GM15510 (cell line): ENCODE results near the gene ZFP91.

ENCODE experiments used
- POLR2A ChIP-seq: IDR thresholded peaks from 3 replicates; pipeline ENCODE4 v1.6.1; 2011; ENCODE audit warnings: borderline replicate concordance; ENCODE audit not compliant: insufficient read length; ENCODE audit errors: extremely low read depth

The ZFP91 gene

GRCh38 chr11:58641803-58642581 lies 63.1 kb downstream of the ZFP91 start:
- no peak for TF ChIP-seq POLR2A

- no peak for TF ChIP-seq POLR2A
Measured at GRCh38 chr11:58645854-58646253, 67.0 kb downstream of the ZFP91 start.

GRCh38 chr11:58647141-58647699 lies 68.4 kb downstream of the ZFP91 start:
- TF ChIP-seq POLR2A, result no peak

- TF ChIP-seq POLR2A, result no peak
Measured at GRCh38 chr11:58647866-58648265, 69.0 kb downstream of the ZFP91 start.

GRCh38 chr11:58649623-58650022 lies 70.8 kb downstream of the ZFP91 start:
- no peak for TF ChIP-seq POLR2A

- TF ChIP-seq POLR2A, result no peak
Measured at GRCh38 chr11:58650496-58650895, 71.6 kb downstream of the ZFP91 start.

- TF ChIP-seq POLR2A, result no peak
Measured at GRCh38 chr11:58652726-58653280, 73.9 kb downstream of the ZFP91 start.

GRCh38 chr11:58654079-58654907 lies 75.4 kb downstream of the ZFP91 start:
- no peak for TF ChIP-seq POLR2A

- no peak for TF ChIP-seq POLR2A
Measured at GRCh38 chr11:58654908-58655296, 76.0 kb downstream of the ZFP91 start.

- no peak for TF ChIP-seq POLR2A
Measured at GRCh38 chr11:58656348-58656747, 77.5 kb downstream of the ZFP91 start.

- TF ChIP-seq POLR2A, result no peak
Measured at GRCh38 chr11:58658623-58659022, 79.8 kb downstream of the ZFP91 start.

- TF ChIP-seq POLR2A, result no peak
Measured at GRCh38 chr11:58659404-58659803, 80.5 kb downstream of the ZFP91 start.

- no peak for TF ChIP-seq POLR2A
Measured at GRCh38 chr11:58659910-58660570, 81.2 kb downstream of the ZFP91 start.
